Endometrium (tissue), 2 donors: Measurements from ENCODE around the gene ZSCAN31.
"Not testable (repeated sequence)": the region's sequence is repeated elsewhere in the genome, so short reads cannot be mapped to it uniquely, and the experiment has no call there.

Experiments
- FAIRE-seq: peaks from 2 replicates; lab custom pipeline; 2012; peaks lifted over from hg19 to GRCh38; lab: Jason Lieb, UNC
- donor health status: control.
- donor health status: control.

The ZSCAN31 gene

DNA sequence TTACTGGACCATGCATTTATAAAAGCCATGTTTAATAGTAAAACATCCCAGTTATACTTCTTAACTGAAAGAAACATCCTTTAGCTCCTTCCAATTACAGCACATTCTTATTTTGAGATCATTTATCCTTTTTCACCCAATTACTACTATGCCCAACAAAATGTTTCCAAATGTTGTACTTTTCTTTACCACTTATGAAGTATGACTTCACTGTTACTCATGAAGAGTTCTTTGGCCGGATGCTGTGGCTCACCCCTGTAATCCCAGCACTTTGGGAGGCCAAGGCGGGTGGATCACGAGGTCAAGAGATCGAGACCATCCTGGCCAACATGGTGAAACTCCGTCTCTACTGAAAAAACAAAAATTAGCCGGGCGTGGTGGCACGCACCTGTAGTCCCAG is 18.1 kb downstream of the ZSCAN31 start:
- not testable (repeated sequence) for FAIRE-seq

DNA sequence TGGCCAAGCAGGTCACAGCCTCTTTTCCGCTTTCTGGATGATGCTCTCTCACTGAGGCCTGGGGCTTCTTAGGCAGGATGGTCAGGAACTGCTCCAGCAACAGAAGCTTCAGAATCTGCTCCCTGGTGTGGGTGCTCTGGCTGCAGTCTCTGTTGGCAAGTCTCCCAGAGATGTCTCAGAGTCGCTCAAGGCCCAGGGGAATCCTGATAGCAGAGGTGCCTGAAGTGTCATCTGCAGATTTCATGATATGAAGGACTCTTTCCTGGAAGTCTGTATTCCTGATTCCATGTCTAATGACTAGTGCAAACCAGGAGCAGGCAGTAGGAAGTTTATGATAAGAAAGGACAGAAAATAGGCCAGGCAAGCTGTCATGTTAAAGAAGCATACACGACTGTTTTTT is 20.3 kb downstream of the ZSCAN31 start:
- FAIRE-seq = no peak

DNA sequence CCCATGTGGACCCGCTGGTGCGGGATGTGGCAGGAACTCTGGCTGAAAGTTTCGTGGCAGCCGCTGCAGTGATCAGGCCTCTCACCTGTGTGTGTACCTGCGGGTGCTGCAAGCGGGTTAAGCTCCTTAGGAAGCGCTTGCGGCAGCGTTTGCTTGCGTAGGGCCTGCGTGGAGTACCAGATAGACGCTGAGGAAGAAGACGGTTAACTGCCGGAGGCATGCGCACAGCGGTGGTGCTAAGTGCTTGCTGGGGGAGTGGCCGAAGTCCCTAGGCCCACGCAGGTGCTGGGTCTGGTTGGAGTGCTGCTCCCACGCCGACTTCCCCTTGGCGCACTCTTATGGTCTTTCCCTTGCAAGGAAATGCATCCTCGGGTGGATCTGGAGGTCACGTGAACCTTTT is 23.0 kb downstream of the ZSCAN31 start:
- FAIRE-seq = no peak

DNA sequence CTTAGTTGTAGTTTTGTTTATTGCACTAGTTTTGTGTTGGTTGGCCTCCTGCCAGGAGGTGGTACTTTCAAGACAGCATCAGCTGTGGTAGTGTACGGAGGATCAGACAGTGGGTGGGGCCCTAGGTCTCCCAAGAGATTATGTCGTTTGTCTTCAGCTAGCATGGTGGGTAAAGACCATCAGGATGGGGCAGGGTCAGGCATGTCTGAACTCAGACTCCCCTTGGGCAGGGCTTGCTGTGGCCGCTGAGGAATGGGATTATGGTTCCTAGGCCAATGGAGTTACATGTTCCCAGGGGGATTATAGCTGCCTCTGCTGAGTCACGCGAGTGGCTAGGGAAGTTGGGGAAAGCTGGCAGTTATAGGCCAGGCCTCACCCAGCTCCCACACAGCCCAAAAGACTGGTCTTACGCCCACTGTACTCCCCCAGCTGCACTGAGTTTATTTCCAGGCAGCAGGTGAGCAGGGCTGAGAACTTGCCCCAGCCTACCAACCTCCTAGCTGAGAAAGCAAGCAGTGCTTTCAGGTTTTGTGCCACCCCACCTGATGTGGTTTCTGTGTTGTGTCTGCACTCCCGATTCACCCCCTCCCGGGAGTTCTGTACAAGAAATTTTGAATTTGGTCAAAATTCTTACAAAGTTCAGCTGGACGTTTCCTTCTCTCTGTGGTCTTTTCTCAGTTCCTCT is 24.7 kb downstream of the ZSCAN31 start:
- no peak for FAIRE-seq

DNA sequence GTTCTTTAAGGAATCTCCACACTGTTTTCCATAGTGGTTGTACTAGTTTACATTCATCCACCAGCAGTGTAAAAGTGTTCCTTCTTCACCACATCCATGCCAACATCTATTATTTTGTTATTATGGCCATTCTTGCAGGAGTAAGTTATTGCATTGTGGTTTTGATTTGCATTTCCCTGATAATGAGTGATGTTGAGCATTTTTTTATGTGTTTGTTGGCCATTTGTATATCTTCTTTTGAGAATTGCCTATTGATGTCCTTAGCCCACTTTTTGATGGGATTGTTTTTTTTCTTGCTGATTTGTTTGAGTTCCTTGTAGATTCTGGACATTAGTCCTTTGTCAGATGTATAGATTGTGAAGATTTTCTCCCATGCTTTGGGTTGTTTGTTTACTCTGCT is 29.6 kb downstream of the ZSCAN31 start:
- FAIRE-seq = not testable (repeated sequence)

DNA sequence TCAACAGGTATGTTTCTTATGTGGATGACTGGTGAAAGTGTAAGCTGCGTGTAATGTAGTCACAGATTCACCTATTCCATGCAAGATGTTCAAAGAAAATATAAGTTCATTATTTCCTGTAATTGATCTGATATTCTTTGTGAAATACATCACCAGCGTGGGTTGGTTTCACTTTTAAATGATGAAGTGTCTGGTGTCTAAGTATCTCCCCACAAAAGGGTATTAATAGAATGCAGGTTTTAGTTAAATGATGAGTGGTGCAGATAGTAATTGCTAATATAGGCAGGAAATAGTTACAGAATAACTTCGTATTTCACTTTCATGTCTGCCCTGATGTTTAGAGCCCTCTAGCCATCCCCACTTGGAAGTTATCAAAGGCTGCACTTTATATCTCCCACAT is 32.4 kb downstream of the ZSCAN31 start:
- FAIRE-seq = no peak

DNA sequence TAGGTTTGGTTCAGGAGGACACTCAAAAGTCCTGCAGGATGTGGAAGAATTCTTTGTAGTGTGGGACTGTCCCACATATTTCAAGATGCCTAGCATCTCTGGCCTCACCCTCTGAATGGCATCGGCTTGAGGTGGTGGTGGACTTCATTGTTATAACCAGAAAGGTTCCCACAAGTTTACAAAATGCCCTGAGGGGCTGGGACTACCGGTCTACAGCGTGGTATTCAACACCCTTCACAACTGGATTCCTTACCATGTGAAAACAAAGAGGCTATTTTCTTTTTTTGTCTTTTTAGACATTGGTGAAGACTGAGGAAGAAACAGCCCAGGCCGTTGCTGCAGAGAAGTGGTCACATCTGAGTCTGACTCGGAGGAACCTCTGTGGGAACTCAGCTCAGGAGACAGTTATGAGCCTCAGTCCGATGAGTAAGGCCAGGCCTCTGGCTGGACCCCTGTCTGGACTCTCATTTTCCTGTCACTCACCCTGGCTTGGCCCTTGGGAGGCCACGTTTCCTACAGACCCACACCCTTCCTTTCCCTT is 39.4 kb downstream of the ZSCAN31 start:
- FAIRE-seq = no peak

DNA sequence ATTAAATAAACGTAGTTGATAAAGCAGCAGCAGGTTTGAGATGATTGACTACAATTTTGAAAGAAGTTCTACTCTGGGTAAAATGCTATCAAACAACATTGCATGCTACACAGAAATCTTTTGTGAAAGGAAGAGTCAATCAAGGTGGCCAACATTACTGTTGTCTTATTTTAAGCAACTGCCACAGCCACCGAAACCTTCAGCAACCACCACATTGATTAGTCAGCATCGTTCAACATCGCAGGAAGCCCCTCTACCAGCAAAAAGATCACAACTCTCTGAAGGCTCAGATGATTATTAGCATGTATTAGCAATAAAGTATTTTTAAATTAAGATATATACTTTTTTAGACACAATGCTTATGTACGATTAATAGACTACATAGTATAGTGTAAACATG is 40.6 kb downstream of the ZSCAN31 start:
- no peak for FAIRE-seq

- FAIRE-seq = no peak
These were observed 44.4 kb downstream of the ZSCAN31 start for GRCh38 chr6:28291573-28291972.

- FAIRE-seq = no peak
These were observed 53.0 kb downstream of the ZSCAN31 start for GRCh38 chr6:28282926-28283325.

DNA sequence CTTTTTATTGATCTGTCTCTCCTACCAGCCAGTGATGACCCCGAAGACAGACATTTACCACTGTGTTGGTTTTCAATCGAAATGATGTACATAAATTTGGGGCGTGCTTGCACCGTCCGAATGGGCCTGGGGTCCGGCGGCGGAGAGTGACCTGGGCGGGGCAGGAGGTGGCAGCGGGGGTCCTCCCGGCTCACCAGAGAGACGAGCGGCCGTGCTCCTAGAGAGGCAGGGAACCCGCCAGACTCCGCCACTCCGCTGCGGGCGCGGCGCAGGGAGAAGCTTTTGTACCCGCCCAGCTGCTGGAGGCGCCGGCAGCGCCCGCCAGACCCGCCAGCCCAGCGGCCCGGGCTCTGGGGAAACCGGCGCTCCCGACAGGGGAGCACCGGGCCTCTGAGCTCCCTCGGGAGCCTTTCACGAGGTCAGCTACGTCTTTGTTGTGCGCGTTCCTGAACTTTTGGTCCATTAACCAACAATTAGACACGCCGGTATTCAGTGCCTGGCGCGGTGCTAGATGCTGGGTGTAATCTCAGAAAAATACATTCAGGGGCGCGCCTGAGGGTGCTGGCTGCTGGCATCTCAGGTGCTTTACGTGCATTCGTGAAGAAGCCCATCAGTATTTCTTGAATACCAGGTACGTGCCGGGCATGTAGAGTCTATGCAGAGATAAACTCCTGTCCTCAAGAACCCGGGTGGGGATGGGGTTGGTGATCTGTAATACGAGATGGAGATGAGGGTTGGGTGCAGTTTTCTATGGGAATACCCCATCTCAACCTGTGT is 54.5 kb downstream of the ZSCAN31 start, which contains the start of gene PGBD1:
Gene PGBD1 (plus strand): TSS at position 285 of the 777 bp plus-strand sequence. CDS start 2,242 bp downstream, outside the sequence.
- no peak for FAIRE-seq

DNA sequence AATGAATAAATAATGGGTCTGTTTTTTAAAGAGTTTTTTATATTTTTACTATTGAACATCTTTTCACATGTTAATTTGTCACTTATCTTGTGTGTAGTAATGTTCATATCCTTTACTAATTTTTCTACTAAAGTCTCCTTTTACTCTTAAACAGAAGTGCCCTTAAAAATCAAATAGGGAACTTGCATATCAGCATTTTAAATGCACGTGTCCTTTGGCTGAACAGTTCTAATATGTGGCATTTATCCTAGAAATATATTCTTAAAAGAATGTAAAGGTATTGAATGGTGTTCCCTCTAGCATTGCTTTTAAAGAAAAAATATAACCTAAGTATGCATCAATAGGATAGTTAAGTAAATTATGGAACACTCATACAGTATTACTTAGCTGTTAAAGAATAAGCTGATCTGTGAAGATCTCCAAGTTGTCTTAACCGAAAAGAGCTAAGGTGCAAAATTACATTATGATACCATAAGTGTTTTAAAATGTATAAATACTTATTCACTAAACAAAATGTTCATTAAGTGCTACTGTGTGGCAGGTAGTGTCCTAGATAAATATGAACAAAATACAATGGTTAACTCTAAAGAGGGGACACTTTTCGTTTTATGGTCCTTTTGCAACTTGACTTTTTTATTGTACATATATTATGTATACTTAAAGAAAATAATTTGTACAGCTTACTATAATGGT is 55.2 kb downstream of the ZSCAN31 start:
- no peak for FAIRE-seq

DNA sequence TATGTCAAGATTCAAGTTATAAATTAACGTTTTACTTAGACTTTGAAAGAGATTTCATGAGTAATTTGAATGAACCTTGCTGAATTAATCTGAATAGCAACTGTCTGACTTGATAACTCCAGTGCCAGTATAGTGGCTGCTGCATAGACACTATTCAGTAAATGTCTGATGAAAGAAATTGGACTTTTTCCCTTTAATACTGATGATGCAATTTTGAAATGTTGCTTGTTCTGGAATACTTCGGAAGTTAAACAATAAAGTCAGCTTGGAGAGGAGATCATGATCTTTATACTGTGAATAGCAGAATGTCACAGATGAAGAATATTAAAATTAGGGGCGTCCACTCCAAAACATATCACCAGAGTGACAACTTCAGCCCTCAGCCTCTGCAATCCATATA is 58.2 kb downstream of the ZSCAN31 start:
- no peak for FAIRE-seq

- no peak for FAIRE-seq
These were observed 61.1 kb downstream of the ZSCAN31 start for GRCh38 chr6:28274888-28275287.
